HG02642 (cell line): Measurements from ENCODE around the gene DISP3.

Experiments used
- ATAC-seq: cut with Tn5 transposase; IDR thresholded peaks from one replicate; pipeline ENCODE4 v1.9.1; 2021; ENCODE audit warnings: mild to moderate bottlenecking; ENCODE audit not compliant: unreplicated experiment, poor library complexity

Gene DISP3

DNA sequence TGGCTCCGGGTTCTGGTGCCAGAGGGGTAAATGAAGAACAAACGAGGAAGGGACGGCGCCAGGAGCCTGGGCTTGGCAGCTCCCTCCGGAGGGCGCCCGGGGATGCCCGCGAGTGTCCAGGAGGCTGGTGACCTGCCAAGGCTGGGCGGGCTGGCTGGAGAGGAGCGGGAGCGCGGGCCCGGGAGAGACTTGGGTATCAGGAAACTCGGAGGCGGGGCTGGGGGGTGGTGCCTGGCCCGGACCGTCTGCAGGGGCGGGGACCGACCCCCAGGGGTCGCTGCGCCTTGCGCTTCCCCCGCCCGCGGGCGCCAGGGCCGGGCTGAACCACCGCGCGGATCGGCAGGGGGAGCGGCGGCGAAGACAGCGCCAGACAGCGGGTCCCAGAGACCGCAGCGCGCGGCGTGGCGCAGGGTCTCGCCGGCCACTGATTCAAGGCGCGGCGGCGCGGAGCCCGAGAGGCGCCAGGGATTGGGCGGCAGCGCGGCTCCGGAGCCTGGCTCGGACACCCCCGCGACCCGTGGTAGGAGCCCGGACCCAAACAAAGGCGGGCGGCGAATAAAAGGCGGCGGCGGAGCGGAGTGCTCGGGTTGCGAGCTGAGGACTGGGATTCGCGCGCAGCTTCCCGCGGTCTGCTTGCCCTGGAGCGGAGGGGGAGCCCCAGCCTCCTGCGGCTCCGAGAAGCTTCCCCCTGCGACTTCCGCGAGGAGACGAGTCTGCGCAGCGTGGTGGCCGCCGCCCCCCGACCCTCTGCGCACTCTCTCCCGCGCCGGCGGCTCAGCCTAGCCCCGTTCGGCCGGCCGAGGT is at the start of gene DISP3:
TSS of gene DISP3 (plus strand) at position 585 of the 804 bp plus-strand sequence. CDS start 21,838 bp downstream, outside the sequence.
- ATAC-seq = peak; percentile 84

DNA sequence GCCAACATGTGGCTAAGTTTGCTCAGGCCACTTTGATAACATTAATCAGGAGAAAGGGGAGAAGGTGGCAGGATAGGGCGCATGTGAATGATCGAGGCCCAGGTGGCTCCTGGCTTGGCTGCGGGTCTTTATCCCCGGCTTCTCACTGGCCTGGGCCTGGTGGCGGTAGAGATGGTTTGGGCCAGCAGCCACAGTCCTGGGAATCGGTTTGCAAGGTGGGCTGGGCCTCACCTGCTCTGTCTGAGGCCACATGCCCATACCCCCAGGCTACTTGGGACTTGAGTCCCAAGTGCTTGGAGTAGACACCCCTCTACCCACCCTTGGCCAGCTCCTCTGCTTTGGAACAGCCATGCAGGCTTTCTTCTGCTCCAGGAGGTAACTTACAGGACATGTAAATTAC is 49.7 kb upstream of the DISP3 start:
- ATAC-seq = no peak

GRCh38 chr1:11429935-11430334 is 49.0 kb upstream of the DISP3 start:
- ATAC-seq = no peak

- no peak for ATAC-seq
These were observed 46.9 kb upstream of the DISP3 start for GRCh38 chr1:11431941-11432507.

DNA sequence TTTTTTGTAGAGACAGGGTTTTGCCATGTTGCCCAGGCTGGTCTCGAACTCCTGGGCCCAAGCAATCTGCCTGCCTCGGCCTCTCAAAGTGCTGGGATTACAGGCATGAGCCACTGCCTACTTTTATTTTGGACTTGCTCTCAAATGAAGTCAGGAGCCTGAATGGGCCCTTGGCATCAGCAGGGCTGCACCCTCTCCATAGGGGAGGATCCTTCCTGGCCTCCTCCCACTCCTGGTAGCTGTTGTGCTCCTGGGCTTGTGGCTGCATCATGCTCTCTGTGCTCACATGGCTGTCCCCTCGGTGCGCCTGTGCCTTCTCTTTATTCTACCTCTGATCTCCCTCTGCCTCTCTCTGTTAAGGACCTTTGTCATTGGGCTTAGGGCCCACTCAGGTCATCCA is 46.4 kb upstream of the DISP3 start:
- no peak for ATAC-seq

DNA sequence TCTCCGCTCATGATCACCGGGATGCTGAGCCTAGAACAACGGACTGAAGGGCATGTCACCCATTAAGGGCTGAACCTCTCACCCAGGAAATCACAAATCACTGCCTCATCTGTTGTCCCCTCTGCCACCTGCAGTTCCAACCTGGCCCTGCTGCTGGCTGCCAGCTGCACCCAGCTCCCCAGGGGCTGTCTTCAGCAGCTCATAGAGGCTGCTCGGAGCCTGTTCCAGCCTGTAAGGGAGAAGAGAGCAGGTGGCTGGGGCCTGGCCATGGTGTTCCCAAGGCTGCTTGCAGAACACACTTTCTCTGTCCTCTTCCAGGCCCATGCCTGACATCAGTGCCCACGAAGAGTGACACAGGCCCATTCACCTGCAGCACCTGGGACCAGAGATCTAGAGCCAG is 44.5 kb upstream of the DISP3 start:
- no peak for ATAC-seq

DNA sequence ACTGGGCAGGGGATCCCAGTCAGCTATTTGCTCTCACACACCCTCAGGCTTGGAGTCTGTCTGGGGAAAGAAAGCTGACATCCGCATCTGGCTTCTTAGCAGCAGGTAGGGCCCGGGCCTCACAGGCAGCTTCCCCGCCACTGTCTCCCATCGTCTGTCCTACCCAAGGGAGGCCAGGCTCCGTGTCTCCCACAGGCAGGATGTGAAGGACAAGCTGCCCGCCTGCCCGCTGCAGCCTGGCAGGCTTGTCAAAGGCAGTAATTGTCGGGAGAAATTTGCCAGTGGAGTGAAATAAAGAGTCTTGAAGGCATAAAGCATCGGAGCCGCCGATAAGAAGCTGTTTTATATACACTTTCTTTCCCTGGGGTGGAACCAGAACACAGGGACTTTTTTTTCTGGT is 44.0 kb upstream of the DISP3 start:
- ATAC-seq = no peak

- no peak for ATAC-seq
These were observed 40.0 kb upstream of the DISP3 start for GRCh38 chr1:11438996-11439395.

DNA sequence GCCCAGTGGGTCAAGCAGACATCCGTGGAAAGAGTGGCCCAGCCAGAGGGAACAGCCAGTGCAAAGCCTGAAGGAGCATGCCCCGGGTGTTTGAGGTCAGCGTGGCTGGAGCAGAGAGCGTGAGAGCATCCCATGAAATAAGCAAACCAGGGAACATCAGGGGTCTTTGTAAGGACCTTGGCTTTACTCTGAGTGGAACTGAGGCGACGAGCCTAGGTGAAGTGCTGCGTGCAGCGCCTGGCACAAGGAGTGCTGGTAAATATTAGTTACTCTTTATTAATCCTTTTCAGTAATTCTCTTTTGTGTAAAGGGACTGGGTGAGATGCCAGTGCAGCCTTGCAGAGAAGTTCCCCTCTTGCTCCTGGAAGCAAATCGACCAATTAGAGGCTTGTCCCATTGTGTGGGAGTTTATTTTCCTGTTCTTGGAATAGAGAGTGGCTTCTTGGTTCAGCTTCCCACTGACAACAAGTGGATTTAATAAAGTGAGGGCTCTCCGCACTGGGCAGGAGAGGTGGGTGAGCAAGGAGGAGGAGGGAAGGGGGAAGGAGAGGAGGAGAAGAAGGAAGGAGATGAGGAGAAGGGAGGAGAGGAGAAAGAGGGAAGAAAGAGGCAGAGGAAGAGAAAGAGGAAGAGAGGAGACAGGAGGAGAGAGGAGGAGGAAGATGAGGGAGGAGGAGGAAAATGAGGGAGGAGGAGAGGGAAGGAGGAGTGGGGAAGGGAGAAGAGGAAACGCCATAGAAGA is 37.6 kb upstream of the DISP3 start:
- no peak for ATAC-seq

DNA sequence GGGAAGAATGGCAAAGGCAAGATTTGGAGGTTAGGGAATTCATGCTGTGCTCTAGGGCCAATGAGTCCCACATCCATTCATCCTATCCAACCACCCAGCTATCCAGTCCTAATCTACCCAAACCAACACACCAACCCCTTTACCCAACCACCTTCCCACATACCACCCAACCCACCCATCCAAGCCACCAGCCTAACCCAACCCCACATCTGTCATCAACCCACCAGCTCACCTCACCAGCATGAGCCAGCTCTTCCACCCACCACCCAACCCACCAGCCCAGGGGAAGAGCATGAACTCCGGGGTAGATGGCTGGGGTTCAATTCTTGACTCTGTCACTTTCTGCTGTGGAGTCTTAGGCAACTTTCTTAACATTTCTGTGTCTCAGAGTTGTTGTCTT is 35.9 kb upstream of the DISP3 start:
- ATAC-seq = no peak

GRCh38 chr1:11443961-11444658 is 34.8 kb upstream of the DISP3 start:
- ATAC-seq = no peak

GRCh38 chr1:11444907-11445306 is 34.0 kb upstream of the DISP3 start:
- no peak for ATAC-seq

GRCh38 chr1:11447903-11448302 is 31.1 kb upstream of the DISP3 start:
- ATAC-seq = no peak

DNA sequence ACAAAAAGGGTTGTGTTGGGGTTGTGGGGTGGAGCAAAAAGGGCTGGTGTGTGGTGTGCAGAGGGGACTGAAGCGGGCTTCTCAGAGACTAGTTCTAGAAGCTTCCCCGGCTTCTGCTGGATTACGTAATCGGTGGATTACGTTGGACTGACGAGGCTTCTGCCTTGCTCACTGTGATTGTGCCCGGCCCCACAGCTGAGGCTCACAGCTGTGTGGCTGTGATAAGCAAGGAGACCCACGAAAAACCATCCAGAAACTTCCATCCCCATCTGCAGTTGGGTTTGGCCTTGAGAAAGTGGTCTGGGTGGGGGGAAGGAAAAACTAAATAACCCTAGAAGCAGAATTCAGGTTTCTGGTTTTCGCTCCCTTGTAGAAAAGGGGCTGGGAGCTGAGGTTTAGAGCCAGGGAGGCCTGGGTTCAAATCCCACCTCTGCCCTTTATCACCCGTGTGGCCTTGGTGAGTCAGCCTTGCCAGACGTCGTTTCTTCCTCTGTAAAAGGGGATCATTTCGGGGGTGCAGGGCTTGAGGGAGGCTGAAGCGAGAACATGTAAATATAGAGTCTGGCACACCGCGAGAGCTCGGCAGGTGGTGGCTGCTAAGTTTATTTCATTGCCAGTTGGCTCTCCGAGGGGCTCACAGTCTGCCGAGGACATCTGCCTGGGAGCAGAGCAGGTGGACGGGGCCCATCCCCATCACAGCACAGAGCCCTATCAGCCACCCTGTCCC is 30.4 kb upstream of the DISP3 start:
- no peak for ATAC-seq

DNA sequence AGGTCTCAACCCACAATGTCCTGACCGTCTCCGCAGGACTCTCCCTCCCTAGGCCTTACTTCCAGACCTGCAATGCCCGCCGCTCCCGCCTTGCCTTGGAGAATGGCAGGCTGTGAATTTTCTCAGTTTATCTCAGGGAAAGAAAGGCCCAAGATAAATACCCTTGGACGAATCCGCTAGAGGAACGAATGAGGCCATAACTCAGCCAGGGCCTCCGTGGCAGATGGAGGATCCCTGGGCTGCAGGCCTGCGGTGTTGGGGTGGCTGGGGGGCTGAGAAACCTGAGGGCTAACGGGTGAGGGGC is 29.9 kb upstream of the DISP3 start:
- ATAC-seq = no peak

DNA sequence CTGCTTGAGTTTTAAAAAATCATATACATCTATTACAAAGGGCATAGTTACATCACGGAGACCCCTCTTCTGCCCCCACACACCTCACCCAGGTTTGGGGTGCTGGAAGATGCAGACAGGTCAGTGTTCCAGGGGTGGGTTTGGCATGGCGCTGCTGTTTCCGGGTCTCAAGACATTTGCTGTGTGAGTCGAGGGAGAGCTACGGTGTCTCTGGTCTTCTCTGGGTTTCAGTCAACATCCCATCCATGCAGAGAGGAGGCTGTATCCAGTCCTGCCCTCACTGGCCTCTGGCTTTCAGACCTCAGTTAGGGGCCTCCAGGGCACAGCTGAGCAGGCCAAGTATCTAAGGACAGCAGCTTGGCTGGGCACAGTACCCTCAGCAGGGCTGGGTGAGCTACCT is 28.6 kb upstream of the DISP3 start:
- ATAC-seq = no peak

- no peak for ATAC-seq
These were observed 25.0 kb upstream of the DISP3 start for GRCh38 chr1:11453742-11454491.

GRCh38 chr1:11455967-11456570 is 22.9 kb upstream of the DISP3 start:
- no peak for ATAC-seq

- ATAC-seq = no peak
These were observed 22.0 kb upstream of the DISP3 start for GRCh38 chr1:11456965-11457364.
